ENCODE measurements around the gene ZNF787.

ZNF787 gene

DNA sequence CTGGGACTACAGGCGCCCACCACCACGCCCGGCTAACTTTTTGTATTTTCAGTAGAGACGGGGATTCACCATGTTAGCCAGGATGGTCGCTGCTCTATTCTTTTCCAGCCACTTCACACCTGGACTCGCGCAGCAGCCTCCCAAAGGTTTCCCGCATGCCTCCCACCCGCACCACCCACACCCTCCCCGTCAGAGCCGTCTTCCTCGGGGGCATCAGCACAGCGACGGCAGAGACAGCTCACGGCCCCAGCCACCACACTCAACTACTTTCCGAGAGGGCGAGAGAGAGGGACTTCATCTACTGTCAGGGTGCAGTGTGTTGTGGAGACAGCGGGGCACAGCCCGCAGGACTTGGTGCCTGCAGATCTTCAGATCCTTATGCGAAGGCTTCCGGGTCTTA is 5.6 kb downstream of the ZNF787 start:
- peaks cover 19% of the 10 kb centered on the region for H3K4me1 ChIP-seq (ENCODE audit: insufficient read depth, low read length, poor library complexity, severe bottlenecking)
- no peak overlapping the region for H3K4me3 ChIP-seq (ENCODE audit: low read length, poor library complexity, severe bottlenecking)
- no peak overlapping the region for H3K9ac ChIP-seq (ENCODE audit: low read depth, low read length, poor library complexity, severe bottlenecking)
- H3K36me3 ChIP-seq (ENCODE audit: insufficient read depth, low read length): no peaks in the 10 kb centered on the region; the same call in 1 of the 2 replicates
- H3K9me2 ChIP-seq (replicated peaks; ENCODE audit: low read depth, low read length): no peaks in the 10 kb centered on the region
- H3K27me3 ChIP-seq (ENCODE audit: insufficient read depth, low read length, poor library complexity, severe bottlenecking): no peaks in the 10 kb centered on the region
- peaks cover 97% of the 10 kb centered on the region for H3K79me2 ChIP-seq (ENCODE audit: insufficient read depth, low read length)
- H3K4me2 ChIP-seq (ENCODE audit: low read depth, low read length, poor library complexity, severe bottlenecking): no peak overlapping the region
- no peaks in the 10 kb centered on the region for H3F3A ChIP-seq (ENCODE audit: low read depth)
- H3K9me3 ChIP-seq (ENCODE audit: insufficient read depth, low read depth, low read length): no peaks in the 10 kb centered on the region
- peaks cover 67% of the 10 kb centered on the region for H4K20me1 ChIP-seq (ENCODE audit: insufficient read depth, low read length, poor library complexity, severe bottlenecking)
- H2AFZ ChIP-seq (ENCODE audit: low read length): no peak overlapping the region
- TF ChIP-seq CTCF (conservative IDR thresholded peaks at IDR 0.05; ENCODE audit: low read length) (no peak), EZH2phosphoT487 (IDR thresholded peaks at IDR 0.05; ENCODE audit: borderline replicate concordance) (no peak)

DNA sequence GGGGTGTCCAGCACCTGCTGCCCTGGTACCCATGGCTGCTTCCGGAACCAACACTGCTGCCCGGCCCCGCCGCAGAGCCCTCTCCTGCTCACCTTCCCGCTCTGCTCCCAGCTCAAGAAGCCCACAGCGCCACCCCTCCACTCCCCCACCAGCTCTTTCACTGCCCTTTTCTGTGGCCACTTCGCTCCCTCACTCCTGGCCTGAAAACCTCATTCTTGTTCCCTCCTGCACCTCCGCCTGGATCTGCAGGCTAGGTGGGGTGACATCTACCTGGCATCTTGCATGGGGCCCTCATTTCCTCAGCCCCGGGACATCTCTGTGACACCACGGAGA is 6.4 kb downstream of the ZNF787 start:
- no peaks in the 10 kb centered on the region for H3F3A ChIP-seq (ENCODE audit: low read depth)
- H3K27me3 ChIP-seq (ENCODE audit: insufficient read depth, low read length, poor library complexity, severe bottlenecking): no peaks in the 10 kb centered on the region
- no peak overlapping the region for H3K4me2 ChIP-seq (ENCODE audit: low read depth, low read length, poor library complexity, severe bottlenecking)
- TF ChIP-seq EZH2phosphoT487 (IDR thresholded peaks at IDR 0.05; ENCODE audit: borderline replicate concordance) (no peak), CTCF (conservative IDR thresholded peaks at IDR 0.05; ENCODE audit: low read length) (no peak)
- H4K20me1 ChIP-seq (ENCODE audit: insufficient read depth, low read length, poor library complexity, severe bottlenecking): peaks cover 65% of the 10 kb centered on the region
- peaks cover 18% of the 10 kb centered on the region for H3K4me1 ChIP-seq (ENCODE audit: insufficient read depth, low read length, poor library complexity, severe bottlenecking)
- H2AFZ ChIP-seq (ENCODE audit: low read length): no peak overlapping the region
- H3K9me2 ChIP-seq (replicated peaks; ENCODE audit: low read depth, low read length): no peaks in the 10 kb centered on the region
- H3K9me3 ChIP-seq (ENCODE audit: insufficient read depth, low read depth, low read length): no peaks in the 10 kb centered on the region
- peaks cover 98% of the 10 kb centered on the region for H3K79me2 ChIP-seq (ENCODE audit: insufficient read depth, low read length)
- no peak overlapping the region for H3K9ac ChIP-seq (ENCODE audit: low read depth, low read length, poor library complexity, severe bottlenecking)
- H3K4me3 ChIP-seq (ENCODE audit: low read length, poor library complexity, severe bottlenecking): no peak overlapping the region
- no peaks in the 10 kb centered on the region; the same call in 1 of the 2 replicates for H3K36me3 ChIP-seq (ENCODE audit: insufficient read depth, low read length)

- Histone ChIP-seq H3K4me1 (ENCODE audit: insufficient read depth, low read length, poor library complexity, severe bottlenecking) (peaks cover 13% of the 10 kb centered on the region), H2AFZ (ENCODE audit: low read length) (no peak overlapping the region), H3K9me3 (ENCODE audit: insufficient read depth, low read depth, low read length) (no peaks in the 10 kb centered on the region), H3K9me2 (replicated peaks; ENCODE audit: low read depth, low read length) (no peaks in the 10 kb centered on the region), H4K20me1 (ENCODE audit: insufficient read depth, low read length, poor library complexity, severe bottlenecking) (peaks cover 62% of the 10 kb centered on the region), H3K79me2 (ENCODE audit: insufficient read depth, low read length) (peaks cover 98% of the 10 kb centered on the region), H3K36me3 (ENCODE audit: insufficient read depth, low read length) (no peaks in the 10 kb centered on the region; the same call in 1 of the 2 replicates), H3K9ac (ENCODE audit: low read depth, low read length, poor library complexity, severe bottlenecking) (no peak overlapping the region), H3F3A (ENCODE audit: low read depth) (no peaks in the 10 kb centered on the region), H3K27me3 (ENCODE audit: insufficient read depth, low read length, poor library complexity, severe bottlenecking) (no peaks in the 10 kb centered on the region), H3K4me3 (ENCODE audit: low read length, poor library complexity, severe bottlenecking) (no peak overlapping the region), H3K4me2 (ENCODE audit: low read depth, low read length, poor library complexity, severe bottlenecking) (no peak overlapping the region)
- TF ChIP-seq EZH2phosphoT487 (IDR thresholded peaks at IDR 0.05; ENCODE audit: borderline replicate concordance) (no peak), CTCF (conservative IDR thresholded peaks at IDR 0.05; ENCODE audit: low read length) (no peak)
Measured at GRCh38 chr19:56114051-56114777, 6.9 kb downstream of the ZNF787 start.

All from Loucy (cell line).